Measurements from ENCODE around the gene GC. TPM values are rescaled to one million over a fixed set of nuclear protein-coding genes. Genes with fewer than 3 reads are reported as not detected.

Gene GC
- total and polyA plus RNA-seq, 2 experiments from 2014 or later: not detected

DNA sequence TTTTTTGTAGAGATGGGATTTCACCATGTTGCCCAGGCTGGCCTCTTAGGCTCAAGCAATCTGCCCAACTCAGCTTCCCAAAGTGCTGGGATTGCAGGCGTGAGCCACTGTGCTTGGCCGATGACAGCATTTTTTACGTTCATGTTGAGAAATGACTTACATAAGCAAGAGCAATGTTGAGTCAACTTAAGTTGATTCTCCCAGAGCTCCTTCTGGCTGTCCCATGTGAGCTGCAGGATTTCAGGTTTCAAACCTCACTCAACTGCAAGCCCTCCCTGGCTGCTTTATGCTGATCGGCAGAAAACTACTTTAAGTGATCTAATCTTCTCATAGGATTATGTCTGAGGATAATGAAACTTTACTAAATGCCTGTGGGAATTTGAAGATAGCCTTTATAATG, 86.8 kb downstream of the GC start:
- Histone ChIP-seq H4K20me1 (ENCODE audit: insufficient read depth) (no peaks in the 10 kb centered on the region), H3K9me2 (ENCODE audit: insufficient read depth) (no peaks in the 10 kb centered on the region), H2AFZ (no peak overlapping the region), H3K9ac (no peak overlapping the region), H3K36me3 (ENCODE audit: low read depth) (no peaks in the 10 kb centered on the region), H3K79me2 (ENCODE audit: insufficient read depth) (no peaks in the 10 kb centered on the region), H3K9me3 (ENCODE audit: low read depth) (no peaks in the 10 kb centered on the region), H3F3A (ENCODE audit: insufficient read depth) (no peaks in the 10 kb centered on the region), H3K4me1 (ENCODE audit: insufficient read depth) (no peaks in the 10 kb centered on the region), H3K4me2 (ENCODE audit: unreplicated experiment) (no peak overlapping the region), H3K27ac (no peak overlapping the region), H3K4me3 (no peak overlapping the region), H3K27me3 (replicated peaks; ENCODE audit: insufficient read depth) (peaks cover 18% of the 10 kb centered on the region)
- 81 to 90% methylated on average over 4 of the region's 4 CpGs for WGBS, 2 experiments (ENCODE audit: low coverage in 1 of 2, low lambda C conversion rate in 2 of 2, missing lambda C conversion rate in 2 of 2)
- in situ Hi-C loops (cut with MboI): no loop called here
- no peak for DNase-seq
- no peak for TF ChIP-seq EZH2 (IDR thresholded peaks at IDR 0.05; ENCODE audit: insufficient read depth, poor library complexity, severe bottlenecking)
- TF ChIP-seq EZH2phosphoT487 (IDR thresholded peaks at IDR 0.05; ENCODE audit: insufficient read depth, low read depth): no peak

DNA sequence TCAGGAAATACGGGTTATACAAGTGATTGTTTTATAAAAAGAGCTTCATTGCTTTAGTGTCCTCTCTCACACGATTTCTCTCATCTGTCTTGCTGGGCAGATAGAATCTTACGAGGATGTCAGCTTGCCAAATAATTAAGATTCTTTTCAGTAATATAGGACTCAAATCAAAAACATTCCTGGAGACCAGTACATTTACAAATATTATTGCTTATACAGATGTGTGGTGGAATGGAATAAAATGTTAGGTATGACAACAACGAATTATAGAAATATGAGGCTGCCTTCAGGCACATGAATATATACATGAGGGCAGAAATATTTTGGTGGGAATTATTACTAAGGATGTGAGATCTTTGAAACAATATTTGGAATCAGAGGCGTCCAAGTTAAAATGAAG, 88.9 kb downstream of the GC start:
- in situ Hi-C loops (cut with MboI): no loop called here
- H3K9ac ChIP-seq: no peak overlapping the region
- 18 to 21% methylated on average over 5 of the region's 5 CpGs for WGBS, 2 experiments (ENCODE audit: low coverage in 1 of 2, low lambda C conversion rate in 2 of 2, missing lambda C conversion rate in 2 of 2)
- no peaks in the 10 kb centered on the region for H3K36me3 ChIP-seq (ENCODE audit: low read depth)
- no peak for TF ChIP-seq EZH2phosphoT487 (IDR thresholded peaks at IDR 0.05; ENCODE audit: insufficient read depth, low read depth)
- H2AFZ ChIP-seq: no peak overlapping the region
- no peaks in the 10 kb centered on the region for H3K79me2 ChIP-seq (ENCODE audit: insufficient read depth)
- H3K27me3 ChIP-seq (replicated peaks; ENCODE audit: insufficient read depth): peaks cover 16% of the 10 kb centered on the region
- H3F3A ChIP-seq (ENCODE audit: insufficient read depth): no peaks in the 10 kb centered on the region
- no peak for DNase-seq
- no peak overlapping the region for H3K27ac ChIP-seq
- H3K9me2 ChIP-seq (ENCODE audit: insufficient read depth): no peaks in the 10 kb centered on the region
- H3K9me3 ChIP-seq (ENCODE audit: low read depth): no peaks in the 10 kb centered on the region
- H3K4me2 ChIP-seq (ENCODE audit: unreplicated experiment): no peak overlapping the region
- H4K20me1 ChIP-seq (ENCODE audit: insufficient read depth): no peaks in the 10 kb centered on the region
- H3K4me1 ChIP-seq (ENCODE audit: insufficient read depth): no peaks in the 10 kb centered on the region
- no peak overlapping the region for H3K4me3 ChIP-seq

DNA sequence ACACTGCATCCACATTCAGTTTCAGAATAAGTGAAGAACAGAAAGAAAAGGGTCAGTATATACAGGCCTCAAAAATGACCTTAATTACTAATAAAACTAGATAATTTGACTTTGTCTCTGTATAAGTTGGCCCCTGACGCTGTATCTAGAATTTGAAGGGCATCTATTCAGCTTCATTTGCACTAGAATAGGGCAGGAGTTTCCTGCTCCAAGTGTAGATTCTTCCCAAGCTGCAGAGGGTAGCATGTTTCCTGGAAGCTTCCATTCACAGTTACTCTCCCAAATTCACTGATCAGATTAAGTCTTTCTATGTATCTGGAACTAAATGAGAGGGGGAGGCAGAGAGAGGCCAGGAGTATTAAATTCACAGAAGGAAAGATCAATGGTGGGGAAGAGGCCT, 90.9 kb downstream of the GC start:
- no peak for TF ChIP-seq EZH2phosphoT487 (IDR thresholded peaks at IDR 0.05; ENCODE audit: insufficient read depth, low read depth)
- no peak for TF ChIP-seq EZH2 (IDR thresholded peaks at IDR 0.05; ENCODE audit: insufficient read depth, poor library complexity, severe bottlenecking)
- Histone ChIP-seq H3F3A (ENCODE audit: insufficient read depth) (no peaks in the 10 kb centered on the region), H3K9me2 (ENCODE audit: insufficient read depth) (no peaks in the 10 kb centered on the region), H4K20me1 (ENCODE audit: insufficient read depth) (no peaks in the 10 kb centered on the region), H3K4me1 (ENCODE audit: insufficient read depth) (no peaks in the 10 kb centered on the region), H3K79me2 (ENCODE audit: insufficient read depth) (no peaks in the 10 kb centered on the region), H3K36me3 (ENCODE audit: low read depth) (no peaks in the 10 kb centered on the region), H3K9ac (no peak overlapping the region), H2AFZ (no peak overlapping the region), H3K9me3 (ENCODE audit: low read depth) (no peaks in the 10 kb centered on the region), H3K27ac (no peak overlapping the region), H3K27me3 (replicated peaks; ENCODE audit: insufficient read depth) (peaks cover 17% of the 10 kb centered on the region), H3K4me3 (no peak overlapping the region), H3K4me2 (ENCODE audit: unreplicated experiment) (no peak overlapping the region)
- WGBS, 2 experiments (ENCODE audit: low coverage in 1 of 2, low lambda C conversion rate in 2 of 2, missing lambda C conversion rate in 2 of 2): 20 to 36% methylated on average over 1 of the region's 1 CpG
- DNase-seq: no peak
- in situ Hi-C loops (cut with MboI): no loop called here

GRCh38 chr4:71692198-71692597, 91.7 kb downstream of the GC start:
- Histone ChIP-seq H3K4me3 (no peak overlapping the region), H4K20me1 (ENCODE audit: insufficient read depth) (no peaks in the 10 kb centered on the region), H3K79me2 (ENCODE audit: insufficient read depth) (no peaks in the 10 kb centered on the region), H3K9me2 (ENCODE audit: insufficient read depth) (no peaks in the 10 kb centered on the region), H3K9ac (no peak overlapping the region), H3F3A (ENCODE audit: insufficient read depth) (no peaks in the 10 kb centered on the region), H3K27me3 (replicated peaks; ENCODE audit: insufficient read depth) (peaks cover 21% of the 10 kb centered on the region), H3K4me1 (ENCODE audit: insufficient read depth) (no peaks in the 10 kb centered on the region), H2AFZ (no peak overlapping the region), H3K9me3 (ENCODE audit: low read depth) (no peaks in the 10 kb centered on the region), H3K36me3 (ENCODE audit: low read depth) (no peaks in the 10 kb centered on the region), H3K27ac (no peak overlapping the region), H3K4me2 (ENCODE audit: unreplicated experiment) (no peak overlapping the region)
- in situ Hi-C loops (cut with MboI): no loop called here
- TF ChIP-seq EZH2phosphoT487 (IDR thresholded peaks at IDR 0.05; ENCODE audit: insufficient read depth, low read depth): no peak
- no peak for TF ChIP-seq EZH2 (IDR thresholded peaks at IDR 0.05; ENCODE audit: insufficient read depth, poor library complexity, severe bottlenecking)
- no peak for DNase-seq
- WGBS, 2 experiments (ENCODE audit: low coverage in 1 of 2, low lambda C conversion rate in 2 of 2, missing lambda C conversion rate in 2 of 2): 9% methylated on average over 2 of the region's 2 CpGs

Small RNAs within 50 kb of the gene (small RNA-seq; reads per million reads assigned to genes)
- gene RNA5SP163 (ENCODE audit: low read depth, low replicate concordance): not detected

Other genes starting within 250 kb of the GC start
- not detected in 2 replicates for gene NPFFR2, start 247.9 kb upstream of the GC start, total RNA-seq (2014; rRNA removed; shearing (Covaris generic))
- not detected in 2 replicates for gene NPFFR2, start 247.9 kb upstream of the GC start, polyA plus RNA-seq (2016; fragmentation: Nextera tagmentation; extraction: Ambion mirVana)

Measured in GM23248 (cell line).